Sigmoid colon (tissue), 7 donors: Measurements from ENCODE around the gene MRPL46. TPM values are rescaled to one million over a fixed set of nuclear protein-coding genes. Genes with fewer than 3 reads are reported as not detected.
"Not testable (repeated sequence)": the region's sequence is repeated elsewhere in the genome, so short reads cannot be mapped to it uniquely, and the experiment has no call there.

Experiments used
- DNase-seq: peaks from one replicate; pipeline ENCODE4 v3.0.0-alpha.2; 2019
- H3K27ac ChIP-seq, 4 donors: fragments of 200-600 bp; sonication (generic); one replicate each; pipeline ENCODE4 v1.5.1; 2016 to 2019; ENCODE audit warnings: mild to moderate bottlenecking in 1 of 4
- H3K27me3 ChIP-seq, 3 donors: fragments of 200-600 bp; sonication (generic); one replicate each; pipeline ENCODE4 v1.5.1; 2019; ENCODE audit warnings: mild to moderate bottlenecking in 1 of 3
- H3K36me3 ChIP-seq, 4 donors: fragments of 200-600 bp; sonication (generic); one replicate each; pipeline ENCODE4 v1.5.1; 2016 to 2019
- H3K4me1 ChIP-seq, 4 donors: fragments of 200-600 bp; sonication (generic); one replicate each; pipeline ENCODE4 v1.5.1; 2017 to 2019
- H3K4me3 ChIP-seq, 4 donors: fragments of 200-600 bp; sonication (generic); one replicate each; pipeline ENCODE4 v1.5.1; 2017 to 2019; ENCODE audit warnings: mild to moderate bottlenecking in 2 of 4, moderate library complexity in 1 of 4
- H3K9me3 ChIP-seq, 4 donors: fragments of 200-600 bp in 3 of 4; sonication (generic) in 3 of 4; one replicate each; pipeline versions ENCODE4 v1.5.1 to v1.6.1; 2013 to 2019
- CTCF ChIP-seq, 4 experiments: fragments of 450-650 bp in 3 of 4; fragments of 200-600 bp in 1 of 4; IDR thresholded peaks; one replicate each; pipeline ENCODE4 v1.5.1; 2016 to 2019; ENCODE audit warnings: antibody characterized with exemption in 4 of 4, mild to moderate bottlenecking in 3 of 4, moderate library complexity in 2 of 4
- EP300 ChIP-seq, 4 donors: sonication (generic); formaldehyde crosslinking; IDR thresholded peaks; one replicate each; pipeline ENCODE4 v1.6.1; 2017; ENCODE audit warnings: antibody characterized with exemption in 4 of 4
- POLR2A ChIP-seq, 2 donors: fragments of 450-650 bp; IDR thresholded peaks; one replicate each; pipeline ENCODE4 v1.6.1; 2016; ENCODE audit warnings: antibody characterized with exemption in 2 of 2, mild to moderate bottlenecking in 2 of 2, moderate library complexity in 2 of 2
- POLR2AphosphoS5 ChIP-seq, 4 donors: sonication (generic); formaldehyde crosslinking; IDR thresholded peaks; one replicate each; pipeline ENCODE4 v1.6.1; 2017; ENCODE audit warnings: antibody characterized with exemption in 4 of 4
- WGBS, 2 donors: extraction: QIAGEN DNeasy Blood & Tissue Kit; methylation state at CpG; one replicate each; pipeline ENCODE4 v1.1.7; 2013; 5-methylcytosine and 5-hydroxymethylcytosine counted together
- intact Hi-C: fragments of 100-400 bp; cut with DNase I; formaldehyde crosslinking; loops from one replicate; pipeline ENCODE4 v1.15.1; 2023
- polyA plus RNA-seq, 3 donors: library from polyadenylated mRNA; stranded (reverse); fragments of 200-250 nt; gene quantifications; one replicate each; pipeline ENCODE4 v1.2.3, GENCODE V29; 2013
- total RNA-seq, 4 donors: library from RNA; depleted of rRNA; stranded (reverse); fragments of >200 nt; gene quantifications; one replicate each; pipeline ENCODE4 v1.1.0, GENCODE V29; 2016
- donor health status: healthy with polysubstance abuse.
- donor health status: Bipolar disorder and iron deficiency.
- donor health status: healthy.

MRPL46 gene
- total and polyA plus RNA-seq, 7 donors: 15.9 to 53.6 (median 45.8) TPM

- intact Hi-C loops: no loop called here
Measured at GRCh38 chr15:88440021-88440420, 27.2 kb downstream of the MRPL46 start.

GRCh38 chr15:88438181-88438580, 29.0 kb downstream of the MRPL46 start:
- H3K27ac ChIP-seq: no peak overlapping the region
- no peaks in the 10 kb centered on the region for H3K4me1 ChIP-seq
- H3K27me3 ChIP-seq: peaks cover 0 to 20% (median 0%) of the 10 kb centered on the region in 3 donors
- 60 to 71% methylated on average over 5 of the region's 5 CpGs for WGBS, 2 donors
- H3K36me3 ChIP-seq: no peaks in the 10 kb centered on the region
- intact Hi-C loops: no loop called here
- peaks cover 0 to 1% (median 0%) of the 10 kb centered on the region in 4 donors for H3K9me3 ChIP-seq
- no peak for TF ChIP-seq POLR2AphosphoS5 (IDR thresholded peaks at IDR 0.05)
- TF ChIP-seq CTCF (IDR thresholded peaks at IDR 0.05): no peak
- no peak for TF ChIP-seq POLR2A (IDR thresholded peaks at IDR 0.05)
- no peak for TF ChIP-seq EP300 (IDR thresholded peaks at IDR 0.05)
- DNase-seq: no peak
- H3K4me3 ChIP-seq: no peak overlapping the region

More at GRCh38 chr15:88440021-88440420, 27.2 kb downstream of the MRPL46 start:
- Histone ChIP-seq H3K27me3 (peaks cover 0 to 20% (median 0%) of the 10 kb centered on the region in 3 donors), H3K36me3 (no peaks in the 10 kb centered on the region), H3K4me1 (no peaks in the 10 kb centered on the region), H3K27ac (no peak overlapping the region), H3K9me3 (peaks cover 0 to 6% (median 0%) of the 10 kb centered on the region in 4 donors), H3K4me3 (no peak overlapping the region)
- TF ChIP-seq POLR2A (IDR thresholded peaks at IDR 0.05): no peak
- 63 to 73% methylated on average over 1 of the region's 1 CpG for WGBS, 2 donors
- no peak for DNase-seq

- 70 to 79% methylated on average over 5 of the region's 5 CpGs for WGBS, 2 donors
- H3K27me3 ChIP-seq: peaks cover 0 to 17% (median 0%) of the 10 kb centered on the region in 3 donors
- H3K27ac ChIP-seq: not testable (repeated sequence)
Measured at GRCh38 chr15:88434106-88434505, 33.1 kb downstream of the MRPL46 start.

GRCh38 chr15:88433046-88433685, 34.0 kb downstream of the MRPL46 start:
- Histone ChIP-seq H3K27ac (no peak overlapping the region), H3K36me3 (no peaks in the 10 kb centered on the region), H3K4me1 (no peaks in the 10 kb centered on the region), H3K4me3 (no peak overlapping the region), H3K9me3 (no peaks in the 10 kb centered on the region), H3K27me3 (peaks cover 0 to 7% (median 0%) of the 10 kb centered on the region in 3 donors)
- WGBS, 2 donors: 87 to 91% methylated on average over 7 of the region's 7 CpGs
- TF ChIP-seq POLR2A (IDR thresholded peaks at IDR 0.05) (no peak), EP300 (IDR thresholded peaks at IDR 0.05) (no peak), CTCF (IDR thresholded peaks at IDR 0.05) (no peak), POLR2AphosphoS5 (IDR thresholded peaks at IDR 0.05) (no peak)
- intact Hi-C loops: no loop called here
- no peak for DNase-seq

More at GRCh38 chr15:88434106-88434505, 33.1 kb downstream of the MRPL46 start:
- H3K9me3 ChIP-seq, H3K36me3 ChIP-seq, H3K4me3 ChIP-seq, intact Hi-C loops, H3K4me1 ChIP-seq, DNase-seq: not testable (repeated sequence)

GRCh38 chr15:88431441-88431840, 35.7 kb downstream of the MRPL46 start:
- WGBS, 2 donors: 84 to 86% methylated on average over 10 of the region's 10 CpGs
- no peaks in the 10 kb centered on the region for H3K9me3 ChIP-seq
- TF ChIP-seq EP300 (IDR thresholded peaks at IDR 0.05): no peak
- no peak for TF ChIP-seq POLR2AphosphoS5 (IDR thresholded peaks at IDR 0.05)
- no peak for TF ChIP-seq CTCF (IDR thresholded peaks at IDR 0.05)
- no peak for TF ChIP-seq POLR2A (IDR thresholded peaks at IDR 0.05)

GRCh38 chr15:88430051-88430450, 37.1 kb downstream of the MRPL46 start:
- no peaks in the 10 kb centered on the region for H3K4me1 ChIP-seq
- TF ChIP-seq POLR2AphosphoS5 (IDR thresholded peaks at IDR 0.05) (no peak), POLR2A (IDR thresholded peaks at IDR 0.05) (no peak), CTCF (IDR thresholded peaks at IDR 0.05) (no peak), EP300 (IDR thresholded peaks at IDR 0.05) (no peak)
- intact Hi-C loops: no loop called here
- no peak overlapping the region for H3K4me3 ChIP-seq
- no peak for DNase-seq
- no peaks in the 10 kb centered on the region for H3K36me3 ChIP-seq
- H3K9me3 ChIP-seq: no peaks in the 10 kb centered on the region
- no peak overlapping the region for H3K27ac ChIP-seq
- no peaks in the 10 kb centered on the region for H3K27me3 ChIP-seq

More at GRCh38 chr15:88431441-88431840, 35.7 kb downstream of the MRPL46 start:
- intact Hi-C loops: no loop called here
- Histone ChIP-seq H3K27me3 (no peaks in the 10 kb centered on the region), H3K27ac (no peak overlapping the region), H3K4me1 (no peaks in the 10 kb centered on the region), H3K36me3 (no peaks in the 10 kb centered on the region), H3K4me3 (no peak overlapping the region)
- DNase-seq: no peak
